ENCODE results near the gene CDH4. TPM values are rescaled to one million over a fixed set of nuclear protein-coding genes. Genes with fewer than 3 reads are reported as not detected.

Gene CDH4
- polyA plus RNA-seq, 4 donors = 0.09 to 4.1 (median 0.25) TPM

GRCh38 chr20:61360296-61360695, 108.2 kb downstream of the CDH4 start:
- WGBS, 3 donors = 64 to 78% (median 67%) methylated on average over 9 of the region's 9 CpGs

GRCh38 chr20:61360940-61361339, 108.9 kb downstream of the CDH4 start:
- FAIRE-seq (no peak), DNase-seq (no peak)
- no peak overlapping the region for H3K4me3 ChIP-seq (ENCODE audit: low read depth in 1 of 3, low read length in 3 of 3)
- 71 to 74% (median 71%) methylated on average over 8 of the region's 8 CpGs for whole genome bisulfite sequencing, 3 donors
- no peaks in the 10 kb centered on the region for H3K9me3 ChIP-seq (ENCODE audit: control insufficient read depth in 2 of 2, insufficient read depth in 1 of 2, low read depth in 1 of 2, low read length in 1 of 2)
- no peaks in the 10 kb centered on the region for H3K36me3 ChIP-seq (ENCODE audit: control insufficient read depth in 3 of 3, insufficient read depth in 2 of 3, low read depth in 1 of 3, low read length in 3 of 3)
- no peak overlapping the region for H3K27ac ChIP-seq (ENCODE audit: low read depth in 1 of 3, low read length in 2 of 3)
- H3K4me1 ChIP-seq (ENCODE audit: control insufficient read depth in 3 of 3, insufficient read depth in 2 of 3, low read depth in 1 of 3, low read length in 2 of 3) = no peaks in the 10 kb centered on the region
- no peaks in the 10 kb centered on the region for H3K27me3 ChIP-seq (ENCODE audit: control insufficient read depth in 3 of 3, insufficient read depth in 3 of 3, low read length in 3 of 3)

More at GRCh38 chr20:61360296-61360695, 108.2 kb downstream of the CDH4 start:
- Histone ChIP-seq H3K36me3 (ENCODE audit: control insufficient read depth in 3 of 3, insufficient read depth in 2 of 3, low read depth in 1 of 3, low read length in 3 of 3) (no peaks in the 10 kb centered on the region), H3K27ac (ENCODE audit: low read depth in 1 of 3, low read length in 2 of 3) (no peak overlapping the region), H3K4me3 (ENCODE audit: low read depth in 1 of 3, low read length in 3 of 3) (no peak overlapping the region), H3K27me3 (ENCODE audit: control insufficient read depth in 3 of 3, insufficient read depth in 3 of 3, low read length in 3 of 3) (no peaks in the 10 kb centered on the region), H3K4me1 (ENCODE audit: control insufficient read depth in 3 of 3, insufficient read depth in 2 of 3, low read depth in 1 of 3, low read length in 2 of 3) (no peaks in the 10 kb centered on the region), H3K9me3 (ENCODE audit: control insufficient read depth in 2 of 2, insufficient read depth in 1 of 2, low read depth in 1 of 2, low read length in 1 of 2) (no peaks in the 10 kb centered on the region)
- DNase-seq (no peak), FAIRE-seq (no peak)

GRCh38 chr20:61361501-61361900, 109.4 kb downstream of the CDH4 start:
- Histone ChIP-seq H3K4me3 (ENCODE audit: low read depth in 1 of 3, low read length in 3 of 3) (no peak overlapping the region), H3K9me3 (ENCODE audit: control insufficient read depth in 2 of 2, insufficient read depth in 1 of 2, low read depth in 1 of 2, low read length in 1 of 2) (no peaks in the 10 kb centered on the region), H3K27ac (ENCODE audit: low read depth in 1 of 3, low read length in 2 of 3) (no peak overlapping the region), H3K27me3 (ENCODE audit: control insufficient read depth in 3 of 3, insufficient read depth in 3 of 3, low read length in 3 of 3) (no peaks in the 10 kb centered on the region), H3K36me3 (ENCODE audit: control insufficient read depth in 3 of 3, insufficient read depth in 2 of 3, low read depth in 1 of 3, low read length in 3 of 3) (no peaks in the 10 kb centered on the region), H3K4me1 (ENCODE audit: control insufficient read depth in 3 of 3, insufficient read depth in 2 of 3, low read depth in 1 of 3, low read length in 2 of 3) (no peaks in the 10 kb centered on the region)
- no peak for FAIRE-seq
- 89 to 93% (median 93%) methylated on average over 14 of the region's 14 CpGs for WGBS, 3 donors
- no peak for DNase-seq

- no peak for DNase-seq
- no peaks in the 10 kb centered on the region for H3K27me3 ChIP-seq (ENCODE audit: control insufficient read depth in 3 of 3, insufficient read depth in 3 of 3, low read length in 3 of 3)
- no peak overlapping the region for H3K4me3 ChIP-seq (ENCODE audit: low read depth in 1 of 3, low read length in 3 of 3)
- no peak overlapping the region for H3K27ac ChIP-seq (ENCODE audit: low read depth in 1 of 3, low read length in 2 of 3)
- H3K9me3 ChIP-seq (ENCODE audit: control insufficient read depth in 2 of 2, insufficient read depth in 1 of 2, low read depth in 1 of 2, low read length in 1 of 2) = no peaks in the 10 kb centered on the region
- H3K36me3 ChIP-seq (ENCODE audit: control insufficient read depth in 3 of 3, insufficient read depth in 2 of 3, low read depth in 1 of 3, low read length in 3 of 3) = no peaks in the 10 kb centered on the region
- no peak for FAIRE-seq
- 78 to 82% (median 80%) methylated on average over 5 of the region's 5 CpGs for WGBS, 3 donors
- no peaks in the 10 kb centered on the region for H3K4me1 ChIP-seq (ENCODE audit: control insufficient read depth in 3 of 3, insufficient read depth in 2 of 3, low read depth in 1 of 3, low read length in 2 of 3)
Measured at GRCh38 chr20:61364147-61364546, 112.1 kb downstream of the CDH4 start.

GRCh38 chr20:61366914-61367313, 114.9 kb downstream of the CDH4 start:
- Histone ChIP-seq H3K4me1 (ENCODE audit: control insufficient read depth in 3 of 3, insufficient read depth in 2 of 3, low read depth in 1 of 3, low read length in 2 of 3) (no peaks in the 10 kb centered on the region), H3K36me3 (ENCODE audit: control insufficient read depth in 3 of 3, insufficient read depth in 2 of 3, low read depth in 1 of 3, low read length in 3 of 3) (no peaks in the 10 kb centered on the region), H3K27ac (ENCODE audit: low read depth in 1 of 3, low read length in 2 of 3) (no peak overlapping the region), H3K9me3 (ENCODE audit: control insufficient read depth in 2 of 2, insufficient read depth in 1 of 2, low read depth in 1 of 2, low read length in 1 of 2) (no peaks in the 10 kb centered on the region), H3K27me3 (ENCODE audit: control insufficient read depth in 3 of 3, insufficient read depth in 3 of 3, low read length in 3 of 3) (no peaks in the 10 kb centered on the region), H3K4me3 (ENCODE audit: low read depth in 1 of 3, low read length in 3 of 3) (no peak overlapping the region)
- WGBS, 3 donors = 60 to 70% (median 68%) methylated on average over 11 of the region's 11 CpGs
- FAIRE-seq (no peak), DNase-seq (no peak)

GRCh38 chr20:61369731-61370520, 117.9 kb downstream of the CDH4 start:
- Histone ChIP-seq H3K27ac (ENCODE audit: low read depth in 1 of 3, low read length in 2 of 3) (no peak overlapping the region), H3K9me3 (ENCODE audit: control insufficient read depth in 2 of 2, insufficient read depth in 1 of 2, low read depth in 1 of 2, low read length in 1 of 2) (no peaks in the 10 kb centered on the region), H3K4me3 (ENCODE audit: low read depth in 1 of 3, low read length in 3 of 3) (no peak overlapping the region), H3K27me3 (ENCODE audit: control insufficient read depth in 3 of 3, insufficient read depth in 3 of 3, low read length in 3 of 3) (no peaks in the 10 kb centered on the region), H3K36me3 (ENCODE audit: control insufficient read depth in 3 of 3, insufficient read depth in 2 of 3, low read depth in 1 of 3, low read length in 3 of 3) (no peaks in the 10 kb centered on the region), H3K4me1 (ENCODE audit: control insufficient read depth in 3 of 3, insufficient read depth in 2 of 3, low read depth in 1 of 3, low read length in 2 of 3) (no peaks in the 10 kb centered on the region)
- no peak for FAIRE-seq
- DNase-seq = no peak
- WGBS, 3 donors = 71 to 74% (median 73%) methylated on average over 13 of the region's 13 CpGs

- Histone ChIP-seq H3K27me3 (ENCODE audit: control insufficient read depth in 3 of 3, insufficient read depth in 3 of 3, low read length in 3 of 3) (no peaks in the 10 kb centered on the region), H3K36me3 (ENCODE audit: control insufficient read depth in 3 of 3, insufficient read depth in 2 of 3, low read depth in 1 of 3, low read length in 3 of 3) (no peaks in the 10 kb centered on the region), H3K4me1 (ENCODE audit: control insufficient read depth in 3 of 3, insufficient read depth in 2 of 3, low read depth in 1 of 3, low read length in 2 of 3) (no peaks in the 10 kb centered on the region), H3K4me3 (ENCODE audit: low read depth in 1 of 3, low read length in 3 of 3) (no peak overlapping the region), H3K9me3 (ENCODE audit: control insufficient read depth in 2 of 2, insufficient read depth in 1 of 2, low read depth in 1 of 2, low read length in 1 of 2) (no peaks in the 10 kb centered on the region), H3K27ac (ENCODE audit: low read depth in 1 of 3, low read length in 2 of 3) (no peak overlapping the region)
- no peak for DNase-seq
- 60 to 71% (median 67%) methylated on average over 19 to 20 of the region's 20 CpGs for WGBS, 3 donors
- FAIRE-seq = no peak
Measured at GRCh38 chr20:61370841-61371303, 118.8 kb downstream of the CDH4 start.

GRCh38 chr20:61371501-61372136, 119.6 kb downstream of the CDH4 start:
- H3K4me1 ChIP-seq (ENCODE audit: control insufficient read depth in 3 of 3, insufficient read depth in 2 of 3, low read depth in 1 of 3, low read length in 2 of 3) = no peaks in the 10 kb centered on the region
- WGBS, 3 donors = 61 to 68% (median 64%) methylated on average over 22 of the region's 22 CpGs
- FAIRE-seq (no peak), DNase-seq (no peak)
- H3K27me3 ChIP-seq (ENCODE audit: control insufficient read depth in 3 of 3, insufficient read depth in 3 of 3, low read length in 3 of 3) = no peaks in the 10 kb centered on the region
- no peaks in the 10 kb centered on the region for H3K36me3 ChIP-seq (ENCODE audit: control insufficient read depth in 3 of 3, insufficient read depth in 2 of 3, low read depth in 1 of 3, low read length in 3 of 3)
- no peak overlapping the region for H3K4me3 ChIP-seq (ENCODE audit: low read depth in 1 of 3, low read length in 3 of 3)
- no peak overlapping the region for H3K27ac ChIP-seq (ENCODE audit: low read depth in 1 of 3, low read length in 2 of 3)
- H3K9me3 ChIP-seq (ENCODE audit: control insufficient read depth in 2 of 2, insufficient read depth in 1 of 2, low read depth in 1 of 2, low read length in 1 of 2) = peaks cover 0 to 1% of the 10 kb centered on the region in 2 donors
